ENCODE results near the gene LTO1. TPM values are rescaled to one million over a fixed set of nuclear protein-coding genes. Genes with fewer than 3 reads are reported as not detected.

Gene LTO1
- total and polyA plus RNA-seq, 5 donors from 2014 or later, result 15.5 to 37.6 (median 18.0) TPM

Other genes starting within 250 kb of the LTO1 start
- gene LINC01488, start 193.7 kb downstream of the LTO1 start, total RNA-seq, result not detected
- not detected for gene LINC01488, start 193.7 kb downstream of the LTO1 start, polyA plus RNA-seq
- 3.6 TPM for gene CCND1, start 34.2 kb downstream of the LTO1 start, total RNA-seq
- gene CCND1, start 34.2 kb downstream of the LTO1 start, polyA plus RNA-seq, result under 1 TPM in 2 of 4 donors, not detected in 2; 0.17 to 0.65 TPM
- not detected for gene FGF19, start 28.7 kb upstream of the LTO1 start, total RNA-seq
- not detected for gene FGF19, start 28.7 kb upstream of the LTO1 start, polyA plus RNA-seq
- gene FGF4, start 100.0 kb upstream of the LTO1 start, total RNA-seq, result not detected
- not detected for gene FGF4, start 100.0 kb upstream of the LTO1 start, polyA plus RNA-seq
- gene FGF3, start 144.1 kb upstream of the LTO1 start, total RNA-seq, result not detected
- not detected for gene FGF3, start 144.1 kb upstream of the LTO1 start, polyA plus RNA-seq

Data from CD4-positive, CD25-positive, alpha-beta regulatory T cell (primary cell).